ENCODE results near the gene MPHOSPH10. TPM values are rescaled to one million over a fixed set of nuclear protein-coding genes. Genes with fewer than 3 reads are reported as not detected.
A peak's percentile ranks its signal among the peaks of the same experiment; 100 is the strongest.
"Not testable (repeated sequence)": the region's sequence is repeated elsewhere in the genome, so short reads cannot be mapped to it uniquely, and the experiment has no call there.

MPHOSPH10 gene
- total RNA-seq, 6 experiments from 2014 or later = 27.7 to 39.5 (median 36.5) TPM

- Mint-ChIP-seq H3K4me1 (ENCODE audit: low read depth) (peaks cover 19% of the 10 kb centered on the region), H3K27me3 (ENCODE audit: insufficient read depth) (peaks cover 17% of the 10 kb centered on the region), H3K36me3 (ENCODE audit: low read depth) (peaks cover 2% of the 10 kb centered on the region; the same call in 1 of the 2 replicates), H3K27ac (no peak overlapping the region), H3K9me3 (peaks cover 16% of the 10 kb centered on the region), H3K4me3 (no peak overlapping the region)
- TF ChIP-seq CTCF (IDR thresholded peaks at IDR 0.05) = peak; percentile 89
- DNase-seq = peak; percentile 52
Observed at GRCh38 chr2:71100195-71100964, 30.1 kb upstream of the MPHOSPH10 start.

- TF ChIP-seq CTCF (IDR thresholded peaks at IDR 0.05) = no peak
- Mint-ChIP-seq H3K27ac (peak overlapping the region; percentile 68; the same call in 1 of the 2 replicates), H3K36me3 (ENCODE audit: low read depth) (peaks cover 8% of the 10 kb centered on the region; the same call in 1 of the 2 replicates), H3K4me3 (peak overlapping the region; percentile 46), H3K4me1 (ENCODE audit: low read depth) (peaks cover 19% of the 10 kb centered on the region), H3K27me3 (ENCODE audit: insufficient read depth) (peaks cover 15% of the 10 kb centered on the region), H3K9me3 (peaks cover 24% of the 10 kb centered on the region)
- DNase-seq = peak; percentile 43
Observed at GRCh38 chr2:71101656-71102055, 28.8 kb upstream of the MPHOSPH10 start.

DNA sequence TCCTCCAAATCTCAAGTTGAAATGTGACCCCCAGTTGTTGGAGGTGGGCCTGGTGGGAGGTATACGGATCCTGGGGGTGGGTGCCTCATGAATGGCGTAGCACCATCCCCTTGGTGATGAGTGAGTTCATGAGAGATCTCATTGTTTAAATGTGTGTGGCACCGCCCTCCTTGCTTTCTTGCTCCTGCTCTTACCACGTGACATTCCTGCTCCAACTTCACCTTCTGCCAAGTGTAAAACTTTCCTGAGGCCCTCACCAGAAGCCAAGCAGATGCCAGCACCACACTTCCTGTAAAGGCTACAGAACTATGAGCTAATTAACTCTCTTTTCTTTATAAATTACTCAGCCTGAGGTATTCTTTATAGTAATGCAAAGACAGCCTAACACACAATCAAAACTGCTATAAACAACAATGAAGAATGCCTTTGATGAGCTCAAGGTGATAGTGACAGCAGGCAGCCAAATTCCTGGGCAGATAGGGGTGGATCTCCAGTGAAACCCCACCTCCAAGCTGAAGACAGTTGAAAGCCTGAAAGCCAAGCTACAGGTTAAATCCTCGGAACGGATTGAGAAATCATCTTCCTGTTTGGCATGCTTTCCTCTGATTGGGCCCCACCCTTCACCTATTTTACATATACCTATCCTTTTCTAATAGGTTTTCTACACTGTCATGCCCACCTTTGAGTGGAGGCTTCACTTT lies 27.3 kb upstream of the MPHOSPH10 start:
- H3K9me3 Mint-ChIP-seq = peaks cover 24% of the 10 kb centered on the region
- DNase-seq = no peak
- no peak for TF ChIP-seq CTCF (IDR thresholded peaks at IDR 0.05)
- no peak overlapping the region for H3K27ac Mint-ChIP-seq
- peaks cover 8% of the 10 kb centered on the region; the same call in 1 of the 2 replicates for H3K36me3 Mint-ChIP-seq (ENCODE audit: low read depth)
- peaks cover 5% of the 10 kb centered on the region for H3K27me3 Mint-ChIP-seq (ENCODE audit: insufficient read depth)
- no peak overlapping the region for H3K4me3 Mint-ChIP-seq
- peaks cover 19% of the 10 kb centered on the region for H3K4me1 Mint-ChIP-seq (ENCODE audit: low read depth)

GRCh38 chr2:71103809-71104208 lies 26.6 kb upstream of the MPHOSPH10 start:
- Mint-ChIP-seq H3K36me3 (ENCODE audit: low read depth) (peaks cover 10% of the 10 kb centered on the region), H3K9me3 (peaks cover 24% of the 10 kb centered on the region), H3K27me3 (ENCODE audit: insufficient read depth) (peaks cover 3% of the 10 kb centered on the region), H3K4me1 (ENCODE audit: low read depth) (peaks cover 19% of the 10 kb centered on the region), H3K27ac (no peak overlapping the region), H3K4me3 (no peak overlapping the region)
- no peak for TF ChIP-seq CTCF (IDR thresholded peaks at IDR 0.05)
- no peak for DNase-seq

GRCh38 chr2:71106463-71106862 lies 24.0 kb upstream of the MPHOSPH10 start:
- DNase-seq, H3K4me3 Mint-ChIP-seq: not testable (repeated sequence)
- peaks cover 14% of the 10 kb centered on the region for H3K36me3 Mint-ChIP-seq (ENCODE audit: low read depth)

More at GRCh38 chr2:71106463-71106862, 24.0 kb upstream of the MPHOSPH10 start:
- H3K4me1 Mint-ChIP-seq (ENCODE audit: low read depth); H3K27ac Mint-ChIP-seq; H3K27me3 Mint-ChIP-seq (ENCODE audit: insufficient read depth): not testable (repeated sequence)
- peak; percentile 27; the same call in 1 of the 2 replicates for TF ChIP-seq CTCF (IDR thresholded peaks at IDR 0.05)
- H3K9me3 Mint-ChIP-seq = peaks cover 24% of the 10 kb centered on the region
